ENCODE measurements around the gene GPR153. TPM values are rescaled to one million over a fixed set of nuclear protein-coding genes. Genes with fewer than 3 reads are reported as not detected.

The GPR153 gene
- total and polyA plus RNA-seq, 2 of the 13 experiments (the other 11 are each of a cell fraction or from before 2014, with no cell fraction given): 0.22 to 0.31 TPM

- TF ChIP-seq, protein P1, sequence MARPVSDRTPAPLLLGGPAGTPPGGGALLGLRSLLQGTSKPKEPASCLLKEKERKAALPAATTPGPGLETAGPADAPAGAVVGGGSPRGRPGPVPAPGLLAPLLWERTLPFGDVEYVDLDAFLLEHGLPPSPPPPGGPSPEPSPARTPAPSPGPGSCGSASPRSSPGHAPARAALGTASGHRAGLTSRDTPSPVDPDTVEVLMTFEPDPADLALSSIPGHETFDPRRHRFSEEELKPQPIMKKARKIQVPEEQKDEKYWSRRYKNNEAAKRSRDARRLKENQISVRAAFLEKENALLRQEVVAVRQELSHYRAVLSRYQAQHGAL (CRISPR knock-in tag; IDR thresholded peaks at IDR 0.05; ENCODE audit: not compliant biosample characterization): no peak
- TF ChIP-seq AGO2 (optimal IDR thresholded peaks at IDR 0.05; ENCODE audit: low read depth, low read length): no peak
- TF ChIP-seq ZNF550 (CRISPR knock-in tag; IDR thresholded peaks at IDR 0.05; ENCODE audit: borderline replicate concordance): no peak
Observed at GRCh38 chr1:6243053-6243834, 17.7 kb downstream of the GPR153 start (continued).

GRCh38 chr1:6241887-6242740, 18.8 kb downstream of the GPR153 start:
- Histone ChIP-seq H3K27me3 (ENCODE audit: control insufficient read depth in 1 of 2, insufficient read depth in 2 of 2, low read length in 2 of 2) (peaks cover 11 to 40% of the 10 kb centered on the region in 2 experiments; a peak in 4 of 5 replicates), H3K4me1 (ENCODE audit: insufficient read depth, low read length) (peaks cover 60% of the 10 kb centered on the region), H3K9ac (ENCODE audit: insufficient read depth, low read depth, low read length) (no peak overlapping the region), H3K36me3 (replicated peaks in 1 of 2; ENCODE audit: control insufficient read depth in 1 of 2, insufficient read depth in 2 of 2, low read length in 2 of 2) (no peaks in the 10 kb centered on the region), H3K4me3 (replicated peaks in 1 of 3; ENCODE audit: insufficient read depth in 1 of 3, low read depth in 2 of 3, low read length in 3 of 3) (peak overlapping the region; percentile 9 to 16 (median 16); a peak in 2 of 6 replicates), H3K27ac (ENCODE audit: extremely low read length, insufficient read depth, low read length) (no peak overlapping the region), H3K9me3 (ENCODE audit: low read length) (no peaks in the 10 kb centered on the region), H4K20me1 (ENCODE audit: insufficient read depth, low read length) (0 out of 2 replicates have a peak, but pooled peaks cover 5% of the 10 kb centered on the region), H3K4me2 (ENCODE audit: low read depth, low read length) (peak overlapping the region; percentile 27; the same call in 1 of the 2 replicates), H2AFZ (ENCODE audit: low read length) (no peak overlapping the region), H3K79me2 (ENCODE audit: insufficient read depth, low read length) (no peaks in the 10 kb centered on the region)
- intact Hi-C loops (cut with micrococcal nuclease; ENCODE audit: unreplicated experiment): loop anchor here (2.0 to 10.0 kb wide), 2 partner anchors 37 to 137 kb away; no protein-coding TSS in a partner anchor
- BruUV-seq (replicated peaks): no TSS peak
- POLR2A ChIA-PET: interaction anchor here (0.8 to 1.1 kb wide), 2 partner anchors 9 to 37 kb away, joined by 3 read pairs; no protein-coding TSS in a partner anchor
- no peak for ATAC-seq
- CTCF ChIA-PET (ENCODE audit: low intra/inter-chr PET ratio, low total read pairs): no interaction called here
- in situ Hi-C loops (cut with HindIII; ENCODE audit: extremely low pct_ligation_motif_present, low pct_unique_long_range_greater_than_20kb): loop anchor here (10.0 kb wide), 1 partner anchor 173 kb away; the partner anchor contains the start of gene HES2
- no peak for DNase-seq (ENCODE audit: low spot score)
- FAIRE-seq: no peak
- 43% methylated on average over 8 of the region's 99 CpGs for WGBS (ENCODE audit: low lambda C conversion rate)
- TF ChIP-seq, protein P2, sequence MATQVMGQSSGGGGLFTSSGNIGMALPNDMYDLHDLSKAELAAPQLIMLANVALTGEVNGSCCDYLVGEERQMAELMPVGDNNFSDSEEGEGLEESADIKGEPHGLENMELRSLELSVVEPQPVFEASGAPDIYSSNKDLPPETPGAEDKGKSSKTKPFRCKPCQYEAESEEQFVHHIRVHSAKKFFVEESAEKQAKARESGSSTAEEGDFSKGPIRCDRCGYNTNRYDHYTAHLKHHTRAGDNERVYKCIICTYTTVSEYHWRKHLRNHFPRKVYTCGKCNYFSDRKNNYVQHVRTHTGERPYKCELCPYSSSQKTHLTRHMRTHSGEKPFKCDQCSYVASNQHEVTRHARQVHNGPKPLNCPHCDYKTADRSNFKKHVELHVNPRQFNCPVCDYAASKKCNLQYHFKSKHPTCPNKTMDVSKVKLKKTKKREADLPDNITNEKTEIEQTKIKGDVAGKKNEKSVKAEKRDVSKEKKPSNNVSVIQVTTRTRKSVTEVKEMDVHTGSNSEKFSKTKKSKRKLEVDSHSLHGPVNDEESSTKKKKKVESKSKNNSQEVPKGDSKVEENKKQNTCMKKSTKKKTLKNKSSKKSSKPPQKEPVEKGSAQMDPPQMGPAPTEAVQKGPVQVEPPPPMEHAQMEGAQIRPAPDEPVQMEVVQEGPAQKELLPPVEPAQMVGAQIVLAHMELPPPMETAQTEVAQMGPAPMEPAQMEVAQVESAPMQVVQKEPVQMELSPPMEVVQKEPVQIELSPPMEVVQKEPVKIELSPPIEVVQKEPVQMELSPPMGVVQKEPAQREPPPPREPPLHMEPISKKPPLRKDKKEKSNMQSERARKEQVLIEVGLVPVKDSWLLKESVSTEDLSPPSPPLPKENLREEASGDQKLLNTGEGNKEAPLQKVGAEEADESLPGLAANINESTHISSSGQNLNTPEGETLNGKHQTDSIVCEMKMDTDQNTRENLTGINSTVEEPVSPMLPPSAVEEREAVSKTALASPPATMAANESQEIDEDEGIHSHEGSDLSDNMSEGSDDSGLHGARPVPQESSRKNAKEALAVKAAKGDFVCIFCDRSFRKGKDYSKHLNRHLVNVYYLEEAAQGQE (IDR thresholded peaks at IDR 0.05; ENCODE audit: borderline replicate concordance in 1 of 2, low read depth in 1 of 2, low read length in 2 of 2): peak; percentile 34 to 55; a peak in 3 of 4 replicates
- no peak for TF ChIP-seq U2AF2 (IDR thresholded peaks at IDR 0.05; ENCODE audit: low read depth, low read length)
- TF ChIP-seq, protein P3, sequence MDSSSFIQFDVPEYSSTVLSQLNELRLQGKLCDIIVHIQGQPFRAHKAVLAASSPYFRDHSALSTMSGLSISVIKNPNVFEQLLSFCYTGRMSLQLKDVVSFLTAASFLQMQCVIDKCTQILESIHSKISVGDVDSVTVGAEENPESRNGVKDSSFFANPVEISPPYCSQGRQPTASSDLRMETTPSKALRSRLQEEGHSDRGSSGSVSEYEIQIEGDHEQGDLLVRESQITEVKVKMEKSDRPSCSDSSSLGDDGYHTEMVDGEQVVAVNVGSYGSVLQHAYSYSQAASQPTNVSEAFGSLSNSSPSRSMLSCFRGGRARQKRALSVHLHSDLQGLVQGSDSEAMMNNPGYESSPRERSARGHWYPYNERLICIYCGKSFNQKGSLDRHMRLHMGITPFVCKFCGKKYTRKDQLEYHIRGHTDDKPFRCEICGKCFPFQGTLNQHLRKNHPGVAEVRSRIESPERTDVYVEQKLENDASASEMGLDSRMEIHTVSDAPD (CRISPR knock-in tag; IDR thresholded peaks at IDR 0.05): no peak
- 0 out of 2 replicates have a peak, but pooled peaks have one; percentile 6 for TF ChIP-seq PATZ1 (CRISPR knock-in tag; IDR thresholded peaks at IDR 0.05)
- 0 out of 2 replicates have a peak, but pooled peaks have one; percentile 56 for TF ChIP-seq ZBTB42 (CRISPR knock-in tag; IDR thresholded peaks at IDR 0.05)

Data from HepG2 (cell line).